Smooth muscle cell of trachea (primary cell): ENCODE results near the gene RHBDL2. TPM values are rescaled to one million over a fixed set of nuclear protein-coding genes. Genes with fewer than 3 reads are reported as not detected.

Experiments used
- total RNA-seq: library from RNA; depleted of rRNA; stranded (reverse); fragments of >200 nt; gene quantifications from 2 replicates; pipeline ENCODE4 v1.2.1, GENCODE V29; 2014

The RHBDL2 gene
- 0.73 and 0.83 TPM in 2 replicates for total RNA-seq

GRCh38 chr1:38941527-38942019 is at the start of gene RHBDL2:
RHBDL2 (minus strand) TSS chr1:38941830; CDS start chr1:38919212, 22,618 bp downstream.

GRCh38 chr1:38990738-38991637 is 49.4 kb upstream of the RHBDL2 start, which contains the start of gene AKIRIN1:
AKIRIN1 (plus strand) TSS chr1:38991276; CDS start chr1:38991381, 105 bp downstream.

GRCh38 chr1:38881487-38881886 is 60.1 kb downstream of the RHBDL2 start, which contains the start of gene GJA9:
GJA9 (minus strand) TSS chr1:38881587; CDS start chr1:38876098, 5,489 bp downstream.

GRCh38 chr1:38873027-38873969 is 68.3 kb downstream of the RHBDL2 start, which contains the start of gene MYCBP:
MYCBP (minus strand) TSS chr1:38873348; CDS start chr1:38873305, 43 bp downstream.

GRCh38 chr1:38859561-38860453 is 81.8 kb downstream of the RHBDL2 start, which contains the start of gene RRAGC:
RRAGC (minus strand) TSS chr1:38859772; CDS start chr1:38859646, 126 bp downstream.

Other genes with a start within 250 kb of the RHBDL2 start
- 30.6 and 48.1 TPM in 2 replicates for gene RRAGC, start 82.1 kb downstream of the RHBDL2 start, total RNA-seq
- 3.5 and 8.3 TPM in 2 replicates for gene MYCBP, start 68.5 kb downstream of the RHBDL2 start, total RNA-seq
- gene GJA9, start 60.2 kb downstream of the RHBDL2 start, total RNA-seq = under 0.01 TPM in 1 of 2 replicates, not detected in the other
- gene AKIRIN1, start 49.4 kb upstream of the RHBDL2 start, total RNA-seq = 25.6 and 52.6 TPM in 2 replicates
- 293 and 570 TPM in 2 replicates for gene NDUFS5, start 84.5 kb upstream of the RHBDL2 start, total RNA-seq